HG02840 (cell line): ENCODE results near the gene RNF31.

Source experiments
- ATAC-seq: cut with Tn5 transposase; IDR thresholded peaks from one replicate; pipeline ENCODE4 v1.9.1; 2021; ENCODE audit warnings: mild to moderate bottlenecking, moderate library complexity, moderate number of reproducible peaks; ENCODE audit not compliant: unreplicated experiment, low FRiP score

Gene RNF31

GRCh38 chr14:24116128-24116814 is 31.0 kb upstream of the RNF31 start:
- ATAC-seq = no peak

- no peak for ATAC-seq
Measured at GRCh38 chr14:24117179-24117578, 30.1 kb upstream of the RNF31 start.

- no peak for ATAC-seq
Measured at GRCh38 chr14:24119691-24120090, 27.6 kb upstream of the RNF31 start.

- no peak for ATAC-seq
Measured at GRCh38 chr14:24121210-24121609, 26.1 kb upstream of the RNF31 start.

GRCh38 chr14:24122416-24122815 is 24.9 kb upstream of the RNF31 start:
- no peak for ATAC-seq

- no peak for ATAC-seq
Measured at GRCh38 chr14:24122898-24123297, 24.4 kb upstream of the RNF31 start.

- ATAC-seq = no peak
Measured at GRCh38 chr14:24123424-24124417, 23.6 kb upstream of the RNF31 start.

GRCh38 chr14:24126939-24127338 is 20.4 kb upstream of the RNF31 start:
- ATAC-seq = no peak

GRCh38 chr14:24127673-24128072 is 19.6 kb upstream of the RNF31 start:
- ATAC-seq = no peak

- ATAC-seq = no peak
Measured at GRCh38 chr14:24129410-24129998, 17.8 kb upstream of the RNF31 start.

GRCh38 chr14:24130380-24130716 is 16.9 kb upstream of the RNF31 start, which contains the start of gene FITM1:
FITM1 (plus strand) TSS chr14:24130659; CDS start chr14:24131564, 905 bp downstream.
- ATAC-seq = no peak

- ATAC-seq = no peak
Measured at GRCh38 chr14:24130717-24131548, 16.4 kb upstream of the RNF31 start.

GRCh38 chr14:24131549-24131966 is 15.7 kb upstream of the RNF31 start:
- no peak for ATAC-seq

GRCh38 chr14:24132061-24132685 is 15.1 kb upstream of the RNF31 start:
- no peak for ATAC-seq

GRCh38 chr14:24132976-24133375 is 14.3 kb upstream of the RNF31 start:
- ATAC-seq = no peak

- no peak for ATAC-seq
Measured at GRCh38 chr14:24133735-24134134, 13.6 kb upstream of the RNF31 start.

- peak; percentile 13 for ATAC-seq
Measured at GRCh38 chr14:24135584-24135833, 11.8 kb upstream of the RNF31 start.

GRCh38 chr14:24135834-24136683 is 11.2 kb upstream of the RNF31 start, which contains the start of gene PSME1:
PSME1 (plus strand) TSS chr14:24136194; CDS start chr14:24136263, 69 bp downstream.
- ATAC-seq = peak; percentile 84
